Sigmoid colon (tissue), 4 donors: ENCODE results near the gene ECI1.

ENCODE experiments used
- POLR2A ChIP-seq, 2 donors: fragments of 450-650 bp; IDR thresholded peaks; one replicate each; pipeline ENCODE4 v1.6.1; 2016; ENCODE audit warnings: antibody characterized with exemption in 2 of 2, mild to moderate bottlenecking in 2 of 2, moderate library complexity in 2 of 2
- POLR2AphosphoS5 ChIP-seq, 4 donors: sonication (generic); formaldehyde crosslinking; IDR thresholded peaks; one replicate each; pipeline ENCODE4 v1.6.1; 2017; ENCODE audit warnings: antibody characterized with exemption in 4 of 4
- TF ChIP-seq, protein P1 (sequence below), 4 experiments: fragments of 450-650 bp in 3 of 4; fragments of 200-600 bp in 1 of 4; IDR thresholded peaks; one replicate each; pipeline ENCODE4 v1.5.1; 2016 to 2019; ENCODE audit warnings: antibody characterized with exemption in 4 of 4, mild to moderate bottlenecking in 3 of 4, moderate library complexity in 2 of 4

DNA sequence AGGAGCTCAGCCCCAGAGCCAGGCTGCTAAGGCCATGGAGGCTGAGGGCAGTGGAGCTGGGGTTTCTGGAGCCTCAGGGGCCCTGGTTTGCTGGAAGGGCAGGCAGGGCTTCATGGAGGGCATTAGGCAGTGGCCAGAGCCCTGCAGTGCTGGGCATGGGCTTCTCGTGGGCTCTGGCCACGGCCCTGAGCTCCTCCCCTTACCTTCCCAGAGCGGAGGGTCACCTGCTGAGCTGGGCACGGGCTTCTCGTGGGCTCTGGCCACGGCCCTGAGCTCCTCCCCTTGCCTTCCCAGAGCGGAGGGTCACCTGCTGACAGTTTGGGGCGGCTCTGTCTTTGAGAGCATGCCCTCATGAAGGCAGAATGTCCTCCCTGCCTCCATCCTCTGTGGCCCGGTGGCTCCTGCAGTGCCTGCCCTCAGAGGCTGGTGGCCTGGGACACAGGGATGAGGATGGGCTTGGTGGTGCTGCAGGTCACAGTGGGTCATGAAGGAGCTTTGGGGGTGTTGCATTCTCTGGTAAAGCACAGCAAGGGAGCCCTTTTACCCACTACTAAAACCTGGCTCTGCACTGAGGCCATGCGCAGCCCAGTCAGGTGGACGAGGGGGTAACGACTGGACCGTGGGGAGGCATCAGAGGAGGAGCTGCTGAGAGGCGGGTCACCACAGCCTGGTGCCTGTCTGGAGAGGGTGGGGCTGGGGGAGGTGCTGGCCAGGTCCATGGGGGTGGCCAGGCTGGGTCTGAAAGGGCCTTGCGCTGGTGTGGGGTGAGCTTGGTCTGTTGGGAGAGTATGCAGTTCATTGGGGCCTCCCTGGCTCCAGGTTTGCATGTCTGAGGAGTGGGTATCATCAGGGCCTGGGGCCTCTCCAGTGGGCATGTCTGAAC is 19.4 kb upstream of the ECI1 start:
- TF ChIP-seq POLR2AphosphoS5 (IDR thresholded peaks at IDR 0.05) (no peak), POLR2A (IDR thresholded peaks at IDR 0.05) (no peak)
- TF ChIP-seq, protein P1, sequence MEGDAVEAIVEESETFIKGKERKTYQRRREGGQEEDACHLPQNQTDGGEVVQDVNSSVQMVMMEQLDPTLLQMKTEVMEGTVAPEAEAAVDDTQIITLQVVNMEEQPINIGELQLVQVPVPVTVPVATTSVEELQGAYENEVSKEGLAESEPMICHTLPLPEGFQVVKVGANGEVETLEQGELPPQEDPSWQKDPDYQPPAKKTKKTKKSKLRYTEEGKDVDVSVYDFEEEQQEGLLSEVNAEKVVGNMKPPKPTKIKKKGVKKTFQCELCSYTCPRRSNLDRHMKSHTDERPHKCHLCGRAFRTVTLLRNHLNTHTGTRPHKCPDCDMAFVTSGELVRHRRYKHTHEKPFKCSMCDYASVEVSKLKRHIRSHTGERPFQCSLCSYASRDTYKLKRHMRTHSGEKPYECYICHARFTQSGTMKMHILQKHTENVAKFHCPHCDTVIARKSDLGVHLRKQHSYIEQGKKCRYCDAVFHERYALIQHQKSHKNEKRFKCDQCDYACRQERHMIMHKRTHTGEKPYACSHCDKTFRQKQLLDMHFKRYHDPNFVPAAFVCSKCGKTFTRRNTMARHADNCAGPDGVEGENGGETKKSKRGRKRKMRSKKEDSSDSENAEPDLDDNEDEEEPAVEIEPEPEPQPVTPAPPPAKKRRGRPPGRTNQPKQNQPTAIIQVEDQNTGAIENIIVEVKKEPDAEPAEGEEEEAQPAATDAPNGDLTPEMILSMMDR (IDR thresholded peaks at IDR 0.05): no peak
